Neuronal stem cell (in vitro differentiated cells): ENCODE measurements around the gene TM9SF4.

Source experiments
- DNase-seq: peaks from one replicate; pipeline ENCODE4 v3.0.0-alpha.2; 2013; ENCODE audit warnings: low spot score
- H2AFZ ChIP-seq: one replicate; pipeline ENCODE4 v1.6.1; 2013; ENCODE audit warnings: mild to moderate bottlenecking, low read length, inconsistent platforms
- H2AK5ac ChIP-seq: 2 replicates; pipeline ENCODE4 v1.6.1; 2013; ENCODE audit warnings: low read depth, mild to moderate bottlenecking, inconsistent platforms, low read length, moderate library complexity, mixed read lengths
- H2BK120ac ChIP-seq: 2 replicates; pipeline ENCODE4 v1.6.1; 2013; ENCODE audit warnings: low read depth, mild to moderate bottlenecking, inconsistent platforms, low read length, moderate library complexity, mixed read lengths
- H2BK12ac ChIP-seq: one replicate; pipeline ENCODE4 v1.6.1; 2013; ENCODE audit warnings: low read length, inconsistent platforms
- H2BK15ac ChIP-seq: 2 replicates; pipeline ENCODE4 v1.6.1; 2013; ENCODE audit warnings: mild to moderate bottlenecking, low read length, inconsistent platforms, mixed read lengths
- H2BK5ac ChIP-seq: one replicate; pipeline ENCODE4 v1.6.1; 2013; ENCODE audit warnings: inconsistent platforms, mild to moderate bottlenecking, low read length, moderate library complexity
- H3K14ac ChIP-seq: one replicate; pipeline ENCODE4 v1.6.1; 2013; ENCODE audit warnings: low read length, inconsistent platforms
- H3K18ac ChIP-seq: 2 replicates; pipeline ENCODE4 v1.6.1; 2013; ENCODE audit warnings: low read length, inconsistent platforms
- H3K23ac ChIP-seq: 2 replicates; pipeline ENCODE4 v1.6.1; 2013; ENCODE audit warnings: low read depth, mild to moderate bottlenecking, mixed read lengths, low read length, inconsistent platforms; ENCODE audit not compliant: poor library complexity
- H3K27ac ChIP-seq: replicated peaks from 3 replicates; pipeline ENCODE4 v1.5.1; 2013; ENCODE audit warnings: low read length, inconsistent platforms
- H3K27me3 ChIP-seq, 3 experiments: 2 replicates each; pipeline ENCODE4 v1.6.1; 2013; ENCODE audit warnings: low read length in 3 of 3, mild to moderate bottlenecking in 2 of 3, inconsistent platforms in 1 of 3, low read depth in 1 of 3, mixed read lengths in 1 of 3, moderate library complexity in 1 of 3; ENCODE audit not compliant: control insufficient read depth in 3 of 3, insufficient read depth in 3 of 3
- H3K36me3 ChIP-seq, 2 donors: replicated peaks in 1 of 2; 2 replicates each; pipeline ENCODE4 v1.6.1; 2013; ENCODE audit warnings: low read length in 2 of 2; ENCODE audit not compliant: control insufficient read depth in 2 of 2, insufficient read depth in 2 of 2
- H3K4ac ChIP-seq: 2 replicates; pipeline ENCODE4 v1.6.1; 2013; ENCODE audit warnings: inconsistent platforms, mild to moderate bottlenecking, low read length, moderate library complexity
- H3K4me1 ChIP-seq, 2 donors: 1 replicate in 1 of 2; 2 replicates in 1 of 2; pipeline ENCODE4 v1.6.1; 2013; ENCODE audit warnings: low read length in 2 of 2, low read depth in 1 of 2; ENCODE audit not compliant: control insufficient read depth in 2 of 2, insufficient read depth in 1 of 2
- H3K4me2 ChIP-seq: one replicate; pipeline ENCODE4 v1.6.1; 2013; ENCODE audit warnings: mild to moderate bottlenecking, low read length, inconsistent platforms; ENCODE audit not compliant: insufficient read depth, poor library complexity, severe bottlenecking
- H3K4me3 ChIP-seq, 2 donors: 2 replicates each; pipeline ENCODE4 v1.5.1; 2013; ENCODE audit warnings: low read length in 2 of 2, mild to moderate bottlenecking in 2 of 2, inconsistent platforms in 1 of 2, moderate library complexity in 1 of 2
- H3K79me1 ChIP-seq: one replicate; pipeline ENCODE4 v1.6.1; 2013; ENCODE audit warnings: low read depth, mild to moderate bottlenecking, inconsistent platforms, low read length, moderate library complexity
- H3K9ac ChIP-seq: one replicate; pipeline ENCODE4 v1.6.1; 2013; ENCODE audit warnings: mild to moderate bottlenecking, low read depth, low read length, inconsistent platforms; ENCODE audit not compliant: poor library complexity
- H3K9me3 ChIP-seq, 2 donors: replicated peaks in 1 of 2; 2 replicates each; pipeline versions ENCODE3 to v1.6.1; 2013; ENCODE audit warnings: low read length in 2 of 2, mild to moderate bottlenecking in 2 of 2, inconsistent platforms in 1 of 2, low read depth in 1 of 2, mixed read lengths in 1 of 2, moderate library complexity in 1 of 2; ENCODE audit not compliant: control insufficient read depth in 2 of 2, insufficient read depth in 1 of 2
- H4K8ac ChIP-seq: one replicate; pipeline ENCODE4 v1.6.1; 2013; ENCODE audit warnings: low read depth, mild to moderate bottlenecking, inconsistent platforms, low read length, moderate library complexity
- H4K91ac ChIP-seq: one replicate; pipeline ENCODE4 v1.6.1; 2013; ENCODE audit warnings: low read length, low read depth, mild to moderate bottlenecking, inconsistent platforms; ENCODE audit not compliant: poor library complexity
- WGBS, 2 donors: extraction: QIAGEN DNeasy Blood & Tissue Kit; methylation state at CpG; one replicate each; pipeline ENCODE4 v1.1.7; 2013; ENCODE audit warnings: missing lambda C conversion rate in 2 of 2, mixed read lengths in 1 of 2; ENCODE audit not compliant: insufficient read length in 2 of 2, insufficient replicate concordance in 1 of 2; ENCODE audit errors: extremely low coverage in 2 of 2; 5-methylcytosine and 5-hydroxymethylcytosine counted together

Gene TM9SF4

DNA sequence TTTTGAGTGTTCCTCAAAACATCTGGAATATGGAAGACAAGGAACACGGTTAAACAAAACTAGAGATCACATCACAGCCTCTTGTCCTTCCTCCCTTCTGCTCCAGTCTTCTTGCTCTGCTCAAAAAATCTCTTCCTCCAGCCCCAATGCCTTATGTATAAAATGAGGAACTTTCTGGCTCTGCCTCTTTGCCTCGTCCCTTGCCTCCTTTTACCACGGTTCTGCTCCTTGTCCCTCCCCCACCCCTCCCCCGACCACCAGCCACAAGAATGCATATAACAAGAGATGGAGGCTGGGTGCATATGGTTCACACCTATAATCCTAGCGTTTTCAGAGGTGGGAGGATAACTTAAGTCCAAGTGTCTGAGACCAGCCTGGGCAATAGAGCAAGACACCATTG, 54.4 kb downstream of the TM9SF4 start:
- H2BK12ac ChIP-seq, result no peak overlapping the region
- WGBS, 2 donors, result no CpG with 5 or more reads among the region's 5 CpGs

GRCh38 chr20:32164984-32165735, 55.6 kb downstream of the TM9SF4 start:
- no peak overlapping the region for H2BK120ac ChIP-seq
- no peak overlapping the region for H3K9ac ChIP-seq
- H3K18ac ChIP-seq, result no peak overlapping the region
- H3K4me1 ChIP-seq, result peaks cover 5 to 9% of the 10 kb centered on the region in 2 donors
- no peak overlapping the region for H2BK15ac ChIP-seq
- H2BK12ac ChIP-seq, result no peak overlapping the region
- H3K27me3 ChIP-seq, result no peaks in the 10 kb centered on the region
- no peak for DNase-seq
- no peaks in the 10 kb centered on the region for H3K79me1 ChIP-seq
- H3K4me2 ChIP-seq, result no peak overlapping the region
- no peak overlapping the region for H4K8ac ChIP-seq
- no peak overlapping the region for H3K4ac ChIP-seq
- no peak overlapping the region for H2AFZ ChIP-seq
- no peak overlapping the region for H2AK5ac ChIP-seq
- no peak overlapping the region for H2BK5ac ChIP-seq
- H3K4me3 ChIP-seq, result no peak overlapping the region
- peaks cover 34 to 68% of the 10 kb centered on the region in 2 donors for H3K36me3 ChIP-seq
- H4K91ac ChIP-seq, result no peak overlapping the region
- H3K23ac ChIP-seq, result no peak overlapping the region
- no CpG with 5 or more reads among the region's 21 CpGs for WGBS, 2 donors
- no peak overlapping the region for H3K14ac ChIP-seq
- H3K9me3 ChIP-seq, result no peaks in the 10 kb centered on the region
- no peak overlapping the region for H3K27ac ChIP-seq

More for the DNA sequence above, 54.4 kb downstream of the TM9SF4 start:
- no peak overlapping the region for H3K4me2 ChIP-seq
- no peak overlapping the region for H4K8ac ChIP-seq
- H3K9ac ChIP-seq, result no peak overlapping the region
- H3K14ac ChIP-seq, result no peak overlapping the region
- no peak overlapping the region for H3K4ac ChIP-seq
- no peak overlapping the region for H2BK120ac ChIP-seq
- peaks cover 5 to 9% of the 10 kb centered on the region in 2 donors for H3K4me1 ChIP-seq
- no peak overlapping the region for H2AFZ ChIP-seq
- no peak overlapping the region for H2BK15ac ChIP-seq
- H3K27me3 ChIP-seq, result no peaks in the 10 kb centered on the region
- no peak overlapping the region for H2BK5ac ChIP-seq
- H3K27ac ChIP-seq, result no peak overlapping the region
- H3K9me3 ChIP-seq, result no peaks in the 10 kb centered on the region
- H3K4me3 ChIP-seq, result no peak overlapping the region
- H3K23ac ChIP-seq, result no peak overlapping the region
- peaks cover 45 to 80% of the 10 kb centered on the region in 2 donors for H3K36me3 ChIP-seq
- H3K18ac ChIP-seq, result no peak overlapping the region
- no peak overlapping the region for H4K91ac ChIP-seq
- no peak overlapping the region for H2AK5ac ChIP-seq
- DNase-seq, result no peak
- H3K79me1 ChIP-seq, result no peaks in the 10 kb centered on the region

DNA sequence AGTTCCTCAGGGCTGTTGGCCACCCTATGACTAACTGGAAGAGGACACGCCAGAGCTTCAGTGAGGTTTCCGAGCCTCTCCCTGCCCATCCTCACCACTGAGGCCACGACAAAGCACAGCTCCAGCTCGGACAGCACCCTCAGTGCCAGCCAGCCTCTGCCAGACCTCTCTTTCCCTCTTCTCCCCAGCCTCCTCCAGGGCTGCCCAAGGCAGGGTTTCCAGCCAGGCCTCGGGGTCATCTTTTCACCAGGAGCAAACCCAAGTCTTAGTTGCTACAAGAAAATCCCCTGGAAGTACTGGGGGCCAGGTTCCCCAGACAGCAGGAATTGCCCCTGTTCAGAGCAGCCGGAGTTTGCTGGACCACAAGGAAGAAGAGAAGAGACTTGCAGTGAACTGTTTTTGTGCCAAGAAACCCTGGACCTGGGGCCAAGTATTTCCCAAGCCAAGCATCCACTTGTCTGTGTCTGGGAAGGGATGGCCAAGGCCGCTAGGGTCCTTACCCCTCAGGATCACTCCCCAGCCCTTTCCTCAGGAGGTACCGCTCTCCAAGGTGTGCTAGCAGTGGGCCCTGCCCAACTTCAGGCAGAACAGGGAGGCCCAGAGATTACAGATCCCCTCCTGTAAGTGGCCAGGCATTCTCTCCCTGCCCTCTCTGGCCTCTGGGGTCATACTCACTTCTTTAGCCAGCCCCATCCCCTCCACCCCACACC, 56.5 kb downstream of the TM9SF4 start:
- Histone ChIP-seq H3K4me2 (no peak overlapping the region), H2BK5ac (no peak overlapping the region), H2BK15ac (no peak overlapping the region), H3K14ac (no peak overlapping the region), H3K4me3 (no peak overlapping the region), H3K4me1 (peaks cover 5 to 9% of the 10 kb centered on the region in 2 donors), H3K36me3 (peaks cover 31 to 63% of the 10 kb centered on the region in 2 donors), H4K91ac (no peak overlapping the region), H4K8ac (no peak overlapping the region), H3K27ac (no peak overlapping the region), H3K9ac (no peak overlapping the region), H2BK120ac (no peak overlapping the region), H3K4ac (no peak overlapping the region), H3K27me3 (no peaks in the 10 kb centered on the region), H3K23ac (no peak overlapping the region), H3K18ac (no peak overlapping the region), H2AFZ (no peak overlapping the region), H3K79me1 (no peaks in the 10 kb centered on the region), H3K9me3 (no peaks in the 10 kb centered on the region), H2BK12ac (no peak overlapping the region), H2AK5ac (no peak overlapping the region)
- no peak for DNase-seq
- WGBS, 2 donors, result no CpG with 5 or more reads among the region's 8 CpGs

DNA sequence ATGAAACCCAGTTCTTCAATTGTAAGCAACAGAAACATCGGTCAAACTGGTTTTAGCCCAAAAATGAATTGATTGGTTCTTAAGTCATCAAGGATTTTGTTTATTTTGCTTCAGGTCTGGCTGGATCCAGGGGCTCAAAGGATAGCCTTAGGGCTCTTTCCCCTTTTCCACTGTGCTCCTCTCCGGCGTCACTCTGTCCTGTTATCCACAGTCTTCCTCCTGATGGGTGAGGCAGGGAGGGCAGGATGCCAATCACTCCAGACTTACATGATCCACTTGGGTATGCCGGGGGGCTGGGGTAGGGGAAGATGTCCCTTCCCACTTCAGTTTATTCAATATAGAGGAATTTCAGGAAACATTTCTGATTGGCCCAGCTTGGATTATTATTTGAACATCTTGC, 58.0 kb downstream of the TM9SF4 start:
- Histone ChIP-seq H3K79me1 (no peaks in the 10 kb centered on the region), H2BK5ac (no peak overlapping the region), H2BK15ac (no peak overlapping the region), H4K91ac (no peak overlapping the region), H3K4me3 (no peak overlapping the region), H2AFZ (no peak overlapping the region), H2AK5ac (no peak overlapping the region), H3K4ac (no peak overlapping the region), H3K9me3 (no peaks in the 10 kb centered on the region), H3K27me3 (no peaks in the 10 kb centered on the region), H3K27ac (no peak overlapping the region), H3K14ac (no peak overlapping the region), H3K23ac (no peak overlapping the region), H2BK12ac (no peak overlapping the region), H2BK120ac (no peak overlapping the region), H3K36me3 (peaks cover 19 to 47% of the 10 kb centered on the region in 2 donors), H3K4me2 (no peak overlapping the region), H3K9ac (no peak overlapping the region), H3K18ac (no peak overlapping the region), H3K4me1 (peaks cover 5 to 9% of the 10 kb centered on the region in 2 donors), H4K8ac (no peak overlapping the region)
- WGBS, 2 donors, result no CpG with 5 or more reads among the region's 4 CpGs
- no peak for DNase-seq
